H9 (cell line): ENCODE results near the gene FARS2. TPM values are rescaled to one million over a fixed set of nuclear protein-coding genes. Genes with fewer than 3 reads are reported as not detected.

Experiments
- DNase-seq: peaks from one replicate; pipeline ENCODE4 v3.0.0-alpha.2; 2017
- H2AFZ ChIP-seq: one replicate; pipeline ENCODE4 v1.6.1; 2013; ENCODE audit warnings: mild to moderate bottlenecking, low read length, control low read depth, moderate library complexity
- H2AK5ac ChIP-seq: 2 replicates; pipeline ENCODE4 v1.6.1; 2013; ENCODE audit warnings: low read length, control low read depth, mixed read lengths; ENCODE audit not compliant: insufficient read length
- H2BK120ac ChIP-seq: one replicate; pipeline ENCODE4 v1.6.1; 2013; ENCODE audit warnings: low read depth, mild to moderate bottlenecking, low read length, control low read depth, inconsistent platforms; ENCODE audit not compliant: poor library complexity, severe bottlenecking
- H2BK12ac ChIP-seq: 2 replicates; pipeline ENCODE4 v1.6.1; 2013; ENCODE audit warnings: low read length, control low read depth, mixed read lengths, low read depth; ENCODE audit not compliant: insufficient read length
- H2BK15ac ChIP-seq: 2 replicates; pipeline ENCODE4 v1.6.1; 2013; ENCODE audit warnings: low read depth, low read length, control low read depth
- H2BK20ac ChIP-seq: one replicate; pipeline ENCODE4 v1.6.1; 2013; ENCODE audit warnings: low read depth, mild to moderate bottlenecking, low read length, control low read depth, inconsistent platforms; ENCODE audit not compliant: poor library complexity, severe bottlenecking
- H2BK5ac ChIP-seq: 2 replicates; pipeline ENCODE4 v1.6.1; 2013; ENCODE audit warnings: low read length, control low read depth, mixed read lengths; ENCODE audit not compliant: insufficient read length
- H3K14ac ChIP-seq: 2 replicates; pipeline ENCODE4 v1.6.1; 2013; ENCODE audit warnings: low read length, control low read depth; ENCODE audit not compliant: insufficient read depth
- H3K18ac ChIP-seq: 2 replicates; pipeline ENCODE4 v1.6.1; 2013; ENCODE audit warnings: low read depth, mild to moderate bottlenecking, mixed read lengths, low read length, control low read depth; ENCODE audit not compliant: insufficient read length
- H3K23ac ChIP-seq: 2 replicates; pipeline ENCODE4 v1.6.1; 2013; ENCODE audit warnings: low read length, control low read depth, mixed read lengths, low read depth; ENCODE audit not compliant: insufficient read length
- H3K23me2 ChIP-seq: 2 replicates; pipeline ENCODE4 v1.6.1; 2013; ENCODE audit warnings: low read depth, mild to moderate bottlenecking, mixed read lengths, low read length, control low read depth; ENCODE audit not compliant: insufficient read length, poor library complexity, severe bottlenecking
- H3K27ac ChIP-seq: 2 replicates; pipeline ENCODE4 v1.5.1; 2013; ENCODE audit warnings: low read length, control low read depth, mixed read lengths, low read depth; ENCODE audit not compliant: insufficient read length
- H3K27me3 ChIP-seq: 2 replicates; pipeline ENCODE4 v1.6.1; 2013; ENCODE audit warnings: low read length, control low read depth, inconsistent platforms; ENCODE audit not compliant: insufficient read depth
- H3K4ac ChIP-seq: 2 replicates; pipeline ENCODE4 v1.6.1; 2013; ENCODE audit warnings: low read depth, mild to moderate bottlenecking, control low read depth, inconsistent platforms, low read length, moderate library complexity
- H3K4me1 ChIP-seq: 2 replicates; pipeline ENCODE4 v1.6.1; 2013; ENCODE audit warnings: low read length, control low read depth, inconsistent platforms; ENCODE audit not compliant: insufficient read depth
- H3K4me2 ChIP-seq: 2 replicates; pipeline ENCODE4 v1.6.1; 2013; ENCODE audit warnings: low read length, control low read depth, mixed read lengths; ENCODE audit not compliant: insufficient read length, insufficient read depth
- H3K56ac ChIP-seq: 2 replicates; pipeline ENCODE4 v1.6.1; 2013; ENCODE audit warnings: low read depth, mild to moderate bottlenecking, mixed read lengths, low read length, control low read depth; ENCODE audit not compliant: insufficient read length
- H3K79me1 ChIP-seq: 2 replicates; pipeline ENCODE4 v1.6.1; 2013; ENCODE audit warnings: low read depth, mild to moderate bottlenecking, moderate library complexity, low read length, control low read depth, inconsistent platforms; ENCODE audit not compliant: insufficient read depth, poor library complexity, severe bottlenecking
- H3K79me2 ChIP-seq: 2 replicates; pipeline ENCODE4 v1.6.1; 2013; ENCODE audit warnings: low read length, control low read depth, inconsistent platforms; ENCODE audit not compliant: insufficient read depth
- H3K9ac ChIP-seq: 2 replicates; pipeline ENCODE4 v1.6.1; 2013; ENCODE audit warnings: low read length, control low read depth, mixed read lengths; ENCODE audit not compliant: insufficient read length; ENCODE audit errors: extremely low read depth
- H3K9me3 ChIP-seq: one replicate; pipeline ENCODE4 v1.6.1; 2013; ENCODE audit warnings: low read depth, low read length, inconsistent platforms; ENCODE audit not compliant: control insufficient read depth
- H3T11ph ChIP-seq: one replicate; pipeline ENCODE4 v1.6.1; 2013; ENCODE audit warnings: mild to moderate bottlenecking, low read length, control low read depth, inconsistent platforms
- H4K20me1 ChIP-seq: one replicate; pipeline ENCODE4 v1.6.1; 2013; ENCODE audit not compliant: control insufficient read depth, insufficient read length, insufficient read depth
- H4K5ac ChIP-seq: 2 replicates; pipeline ENCODE4 v1.6.1; 2013; ENCODE audit warnings: low read depth, mild to moderate bottlenecking, mixed read lengths, low read length, control low read depth; ENCODE audit not compliant: insufficient read length
- H4K8ac ChIP-seq: replicated peaks from 2 replicates; pipeline ENCODE4 v1.6.1; 2013; ENCODE audit warnings: low read length, control low read depth, mixed read lengths, low read depth; ENCODE audit not compliant: insufficient read length
- H4K91ac ChIP-seq: 2 replicates; pipeline ENCODE4 v1.6.1; 2013; ENCODE audit warnings: low read depth, mild to moderate bottlenecking, moderate library complexity, mixed read lengths, low read length, control low read depth; ENCODE audit not compliant: insufficient read length
- H3K27ac Mint-ChIP-seq, 3 experiments: 2 replicates in 2 of 3; 3 replicates in 1 of 3; pipeline ENCODE4 v1.8.0; 2020 to 2021; ENCODE audit warnings: mixed read lengths in 3 of 3, mild to moderate bottlenecking in 1 of 3, moderate library complexity in 1 of 3
- H3K27me3 Mint-ChIP-seq: 2 replicates; pipeline ENCODE4 v1.8.0; 2021; ENCODE audit warnings: low read depth, mild to moderate bottlenecking, moderate library complexity, mixed read lengths
- H3K36me3 Mint-ChIP-seq, 3 experiments: 2 replicates in 2 of 3; 3 replicates in 1 of 3; pipeline ENCODE4 v1.8.0; 2020 to 2021; ENCODE audit warnings: low read depth in 3 of 3, mixed read lengths in 3 of 3; ENCODE audit not compliant: insufficient read depth in 1 of 3
- H3K4me1 Mint-ChIP-seq, 2 experiments: 2 replicates each; pipeline ENCODE4 v1.8.0; 2020; ENCODE audit warnings: mixed read lengths in 2 of 2
- H3K4me3 Mint-ChIP-seq, 2 experiments: 2 replicates in 1 of 2; 3 replicates in 1 of 2; pipeline ENCODE4 v1.8.0; 2020 to 2021; ENCODE audit warnings: mild to moderate bottlenecking in 2 of 2, mixed read lengths in 2 of 2, moderate library complexity in 1 of 2
- H3K9me3 Mint-ChIP-seq, 2 experiments: 2 replicates in 1 of 2; 3 replicates in 1 of 2; pipeline ENCODE4 v1.8.0; 2020; ENCODE audit warnings: mild to moderate bottlenecking in 2 of 2, mixed read lengths in 2 of 2, moderate library complexity in 1 of 2
- WGBS: extraction: QIAGEN DNeasy Blood & Tissue Kit; methylation state at CpG from one replicate; pipeline ENCODE4 v1.1.7; 2013; ENCODE audit warnings: missing lambda C conversion rate, low lambda C conversion rate, mixed read lengths; ENCODE audit not compliant: insufficient read length; ENCODE audit errors: extremely low coverage; 5-methylcytosine and 5-hydroxymethylcytosine counted together
- total RNA-seq: library from RNA; stranded (reverse); gene quantifications from 2 replicates; pipeline ENCODE4 v1.2.1, GENCODE V29; 2021
- TF ChIP-seq, protein P1 (sequence below): fragments of 200-600 bp; sonication (generic); conservative IDR thresholded peaks from 3 replicates; pipeline ENCODE4 v1.8.0; 2021; ENCODE audit warnings: antibody characterized with exemption, mild to moderate bottlenecking

FARS2 gene
- total RNA-seq, 1 experiment from 2014 or later: 8.5 TPM

GRCh38 chr6:5617179-5617578 is 355.9 kb downstream of the FARS2 start:
- no peak overlapping the region for H2BK5ac ChIP-seq
- no peak overlapping the region for H3K9ac ChIP-seq
- H3K27ac ChIP-seq: no peak overlapping the region
- no peak overlapping the region for H2BK20ac ChIP-seq
- H3K79me2 ChIP-seq: no peaks in the 10 kb centered on the region
- H3K23ac ChIP-seq: no peak overlapping the region
- H4K91ac ChIP-seq: no peak overlapping the region
- no peaks in the 10 kb centered on the region for H4K20me1 ChIP-seq
- H3T11ph ChIP-seq: no peak overlapping the region
- Mint-ChIP-seq H3K27me3 (no peaks in the 10 kb centered on the region), H3K4me1 (peaks cover 5% of the 10 kb centered on the region in 2 experiments; a peak in 3 of 4 replicates), H3K9me3 (no peaks in the 10 kb centered on the region), H3K36me3 (peaks cover 0 to 2% (median 0%) of the 10 kb centered on the region in 3 experiments; a peak in 2 of 7 replicates), H3K4me3 (no peak overlapping the region), H3K27ac (no peak overlapping the region)
- H3K18ac ChIP-seq: no peak overlapping the region
- no peak overlapping the region for H3K4me2 ChIP-seq
- H3K14ac ChIP-seq: no peak overlapping the region
- no peaks in the 10 kb centered on the region; the same call in 1 of the 2 replicates for H3K4me1 ChIP-seq
- H3K4ac ChIP-seq: no peak overlapping the region
- H3K79me1 ChIP-seq: no peaks in the 10 kb centered on the region
- H3K9me3 ChIP-seq: no peaks in the 10 kb centered on the region
- H2AK5ac ChIP-seq: no peak overlapping the region
- WGBS: no CpG with 5 or more reads among the region's 1 CpG
- H4K8ac ChIP-seq: no peak overlapping the region
- TF ChIP-seq, protein P1, sequence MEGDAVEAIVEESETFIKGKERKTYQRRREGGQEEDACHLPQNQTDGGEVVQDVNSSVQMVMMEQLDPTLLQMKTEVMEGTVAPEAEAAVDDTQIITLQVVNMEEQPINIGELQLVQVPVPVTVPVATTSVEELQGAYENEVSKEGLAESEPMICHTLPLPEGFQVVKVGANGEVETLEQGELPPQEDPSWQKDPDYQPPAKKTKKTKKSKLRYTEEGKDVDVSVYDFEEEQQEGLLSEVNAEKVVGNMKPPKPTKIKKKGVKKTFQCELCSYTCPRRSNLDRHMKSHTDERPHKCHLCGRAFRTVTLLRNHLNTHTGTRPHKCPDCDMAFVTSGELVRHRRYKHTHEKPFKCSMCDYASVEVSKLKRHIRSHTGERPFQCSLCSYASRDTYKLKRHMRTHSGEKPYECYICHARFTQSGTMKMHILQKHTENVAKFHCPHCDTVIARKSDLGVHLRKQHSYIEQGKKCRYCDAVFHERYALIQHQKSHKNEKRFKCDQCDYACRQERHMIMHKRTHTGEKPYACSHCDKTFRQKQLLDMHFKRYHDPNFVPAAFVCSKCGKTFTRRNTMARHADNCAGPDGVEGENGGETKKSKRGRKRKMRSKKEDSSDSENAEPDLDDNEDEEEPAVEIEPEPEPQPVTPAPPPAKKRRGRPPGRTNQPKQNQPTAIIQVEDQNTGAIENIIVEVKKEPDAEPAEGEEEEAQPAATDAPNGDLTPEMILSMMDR: no peak
- no peaks in the 10 kb centered on the region for H3K27me3 ChIP-seq
- no peak overlapping the region for H2BK12ac ChIP-seq
- H3K56ac ChIP-seq: no peak overlapping the region
- no peaks in the 10 kb centered on the region for H3K23me2 ChIP-seq
- no peak overlapping the region for H2AFZ ChIP-seq
- H2BK120ac ChIP-seq: no peak overlapping the region
- H4K5ac ChIP-seq: no peak overlapping the region
- DNase-seq: no peak
- H2BK15ac ChIP-seq: no peak overlapping the region
